Stimulated activated CD8-positive, alpha-beta memory T cell treated with anti-CD3 and anti-CD28 coated beads, Interleukin-15, amount 100 ng/mL, for 48 hours (primary cell): Measurements from ENCODE around the gene GYS1.
A peak's percentile ranks its signal among the peaks of the same experiment; 100 is the strongest.

Source experiments
- DNase-seq, 2 donors: peaks; one replicate each; pipeline ENCODE4 v3.0.0-alpha.2; 2020; ENCODE audit warnings: low read depth in 2 of 2

GYS1 gene

DNA sequence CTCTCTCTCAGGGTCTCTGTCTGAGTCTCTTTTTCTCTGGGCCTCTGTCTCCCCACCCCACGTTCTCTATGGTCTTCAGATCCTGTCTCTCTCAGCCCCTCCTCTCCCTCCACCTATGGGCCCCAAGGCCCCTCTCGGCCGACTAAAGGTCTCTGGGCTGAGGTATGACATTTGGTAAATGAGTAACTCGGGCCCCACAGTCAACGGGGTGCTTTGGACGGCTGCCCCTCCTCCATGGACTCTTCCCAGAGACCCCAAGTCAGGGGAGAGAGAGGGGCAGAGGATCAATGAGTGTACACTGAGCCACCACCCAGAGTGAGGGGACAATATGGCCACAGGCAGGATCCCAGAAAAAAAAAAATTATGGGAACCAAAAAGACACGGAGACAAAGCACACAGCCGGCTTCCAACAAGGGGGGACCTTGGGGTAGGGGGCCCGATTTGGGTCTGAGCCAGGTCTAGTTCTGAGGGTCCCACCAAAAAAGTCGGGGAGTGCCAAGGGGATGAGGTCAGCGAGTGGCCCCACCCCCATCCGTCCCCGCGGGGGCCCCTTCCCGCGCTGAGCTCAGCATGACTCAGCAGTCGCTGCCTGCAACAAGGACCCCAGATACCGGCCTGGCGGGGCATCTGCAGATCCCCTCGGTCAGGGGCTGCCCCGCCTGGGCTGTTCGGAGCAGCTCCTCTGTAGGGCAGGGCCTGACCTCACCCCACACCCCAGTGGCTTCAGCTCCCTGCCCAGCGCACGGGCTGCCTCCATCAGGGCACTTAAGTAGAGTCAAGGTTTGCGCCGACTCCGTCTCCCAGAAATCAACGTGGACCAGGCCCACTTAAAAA is 29.5 kb downstream of the GYS1 start:
- DNase-seq, result peak; percentile 76 to 77

DNA sequence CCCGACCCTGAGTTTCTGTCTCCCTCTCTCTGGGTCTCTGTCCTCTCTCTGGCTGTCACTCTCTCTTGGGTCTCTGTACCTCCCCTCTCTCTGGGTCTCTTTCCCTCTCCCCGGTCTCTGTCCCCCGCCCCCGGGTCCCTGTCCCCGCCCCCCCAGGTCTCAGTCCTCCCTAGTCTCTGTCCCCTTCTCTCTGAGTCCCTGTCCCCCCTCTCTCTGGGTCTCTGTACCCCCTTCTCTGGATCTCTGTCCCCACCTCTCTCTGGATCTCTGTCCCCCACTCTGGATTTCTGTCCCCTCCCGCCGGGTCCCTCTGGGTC is 30.3 kb downstream of the GYS1 start:
- DNase-seq, result no peak

DNA sequence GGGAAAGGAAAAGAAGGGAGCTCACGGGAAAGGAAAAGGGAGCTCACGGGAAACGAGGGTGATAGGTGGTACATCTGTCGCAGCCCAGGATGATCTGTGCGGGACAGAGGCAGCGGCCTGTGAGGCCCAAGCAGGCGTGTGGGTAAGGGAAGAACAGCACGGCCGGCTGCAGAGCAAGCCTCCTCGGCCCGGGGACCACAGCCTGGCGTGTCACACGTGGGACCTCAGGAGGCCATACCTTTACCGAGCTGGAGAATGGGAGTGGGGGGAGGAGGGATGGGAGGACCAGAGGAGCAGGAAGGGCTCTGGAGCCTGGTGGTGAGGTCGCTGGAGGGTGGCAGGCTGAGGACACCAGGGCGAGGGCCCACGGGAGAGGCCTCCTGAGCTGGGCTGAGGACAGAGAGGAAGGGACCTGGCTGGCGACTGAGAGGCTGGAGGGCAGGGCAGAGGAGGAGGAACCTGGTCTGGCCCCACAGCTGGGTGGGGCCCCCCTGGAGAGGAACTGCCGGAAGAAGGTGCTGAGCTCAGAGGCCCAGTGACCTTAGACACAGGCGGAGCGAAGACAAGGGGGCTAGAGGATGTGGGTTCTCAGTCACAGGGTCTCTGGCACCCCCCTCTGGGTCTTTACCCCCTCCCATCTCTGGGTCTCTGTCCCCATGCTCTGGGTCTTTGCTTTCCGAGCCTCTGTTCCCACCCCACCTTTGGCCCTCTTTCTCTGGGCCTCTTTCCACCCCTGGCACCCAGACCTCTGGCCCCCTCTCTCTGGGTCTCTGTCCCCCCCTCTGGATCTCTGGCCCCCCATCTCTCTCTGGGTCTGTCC is 30.9 kb downstream of the GYS1 start:
- peak in 1 of 2 donors; percentile 48 for DNase-seq

DNA sequence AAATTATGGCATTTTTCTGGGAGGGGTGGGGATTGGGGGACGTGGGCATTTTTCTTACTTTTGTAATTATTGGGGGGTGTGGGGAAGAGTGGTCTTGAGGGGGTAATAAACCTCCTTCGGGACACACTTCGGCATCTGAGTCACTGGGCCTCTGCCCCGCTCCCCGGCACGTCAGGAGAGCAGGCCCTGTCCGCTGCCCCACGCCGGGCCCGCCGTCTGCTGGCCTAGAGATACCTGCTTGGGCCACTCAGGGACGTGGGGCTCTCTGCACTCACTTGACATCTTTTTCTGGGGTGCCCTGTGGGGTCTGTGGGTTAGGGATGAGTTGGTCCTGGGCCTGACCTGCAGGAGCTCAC is 31.5 kb downstream of the GYS1 start:
- no peak for DNase-seq

DNA sequence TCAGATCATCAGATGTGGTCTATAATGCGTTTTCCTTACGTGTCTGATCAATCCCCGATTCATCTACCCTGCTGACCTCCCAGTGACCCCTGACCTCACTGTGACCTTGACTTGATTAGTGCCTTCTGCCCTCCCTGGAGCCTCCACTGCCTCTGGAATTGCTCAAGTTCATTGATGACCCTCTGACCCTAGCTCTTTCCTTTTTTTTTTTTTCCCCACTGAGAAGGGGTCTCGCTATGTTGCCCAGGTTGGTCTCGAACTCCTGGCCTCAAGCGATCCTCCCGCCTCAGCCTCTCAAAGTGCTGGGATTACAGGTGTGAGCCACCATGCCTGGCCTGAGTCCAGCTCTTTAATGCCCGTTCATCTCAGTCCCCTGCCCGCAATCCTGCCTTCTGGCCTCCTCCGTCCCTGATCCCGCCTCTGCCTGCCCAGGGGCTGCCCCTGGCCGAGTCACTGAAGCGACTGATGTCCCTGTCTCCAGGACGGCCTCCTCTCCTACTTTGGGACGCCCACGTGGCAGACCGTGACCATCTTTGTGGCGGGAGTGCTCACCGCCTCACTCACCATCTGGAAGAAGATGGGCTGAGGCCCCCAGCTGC is 32.0 kb downstream of the GYS1 start:
- no peak for DNase-seq

DNA sequence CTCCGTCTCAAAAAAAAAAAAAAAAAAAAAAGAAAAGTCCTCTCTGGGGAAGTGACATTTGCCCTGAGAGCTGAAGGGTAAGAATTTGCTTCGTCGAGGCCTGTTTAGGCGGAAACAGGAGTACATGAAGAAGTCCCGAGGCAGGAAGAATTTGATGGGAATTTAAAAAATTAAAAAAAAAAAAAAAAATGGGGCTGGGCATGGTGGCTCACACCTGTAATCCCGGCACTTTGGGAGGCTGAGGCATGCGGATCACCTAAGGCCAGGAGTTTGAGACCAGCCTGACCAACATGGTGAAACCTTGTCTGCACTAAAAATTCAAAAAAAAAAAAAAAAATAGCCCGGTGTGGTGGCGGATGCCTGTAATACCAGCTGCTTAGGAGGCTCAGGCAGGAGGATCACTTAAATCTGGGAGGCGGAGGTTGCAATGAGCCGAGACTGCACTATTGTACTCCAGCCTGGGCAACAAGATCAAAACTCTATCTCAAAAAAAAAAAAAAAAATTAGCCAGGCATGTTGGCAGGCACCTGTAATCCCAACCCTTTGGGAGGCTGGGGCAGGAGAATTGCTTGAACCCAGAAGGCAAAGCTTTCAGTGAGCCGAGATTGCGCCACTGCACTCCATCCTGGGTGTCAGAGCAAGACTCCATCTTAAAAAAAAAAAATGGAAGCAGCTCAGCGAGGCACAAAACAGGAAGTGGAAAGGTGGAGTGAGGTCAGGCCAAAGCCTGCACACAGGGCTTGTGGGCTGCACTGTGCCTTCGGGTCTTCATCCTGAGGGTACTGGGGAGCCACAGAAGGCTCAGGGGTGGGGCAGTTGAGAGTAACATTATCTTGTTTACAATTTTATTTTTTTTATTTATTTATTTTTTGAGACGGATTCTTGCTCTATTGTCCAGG is 33.5 kb downstream of the GYS1 start:
- no peak for DNase-seq

DNA sequence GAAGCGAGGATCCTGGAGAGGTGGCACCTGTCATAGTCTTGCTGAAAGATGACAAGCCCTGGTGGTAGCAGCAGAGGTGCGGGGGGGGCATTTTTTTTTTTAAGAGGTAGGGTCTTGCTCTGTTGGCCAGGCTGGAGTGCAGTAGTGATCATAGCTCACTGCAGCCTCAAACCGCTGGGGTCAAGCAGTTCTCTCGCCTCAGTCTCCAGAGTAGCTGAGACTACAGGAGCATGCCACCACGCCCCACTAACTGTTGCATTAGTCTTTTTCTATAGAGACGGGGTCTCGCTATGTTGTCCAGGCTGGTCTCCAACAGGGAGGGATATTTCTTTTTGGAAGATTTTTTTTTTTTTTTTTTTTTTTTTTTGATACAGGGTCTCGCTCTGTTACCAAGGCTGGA is 35.1 kb downstream of the GYS1 start:
- DNase-seq, result no peak

DNA sequence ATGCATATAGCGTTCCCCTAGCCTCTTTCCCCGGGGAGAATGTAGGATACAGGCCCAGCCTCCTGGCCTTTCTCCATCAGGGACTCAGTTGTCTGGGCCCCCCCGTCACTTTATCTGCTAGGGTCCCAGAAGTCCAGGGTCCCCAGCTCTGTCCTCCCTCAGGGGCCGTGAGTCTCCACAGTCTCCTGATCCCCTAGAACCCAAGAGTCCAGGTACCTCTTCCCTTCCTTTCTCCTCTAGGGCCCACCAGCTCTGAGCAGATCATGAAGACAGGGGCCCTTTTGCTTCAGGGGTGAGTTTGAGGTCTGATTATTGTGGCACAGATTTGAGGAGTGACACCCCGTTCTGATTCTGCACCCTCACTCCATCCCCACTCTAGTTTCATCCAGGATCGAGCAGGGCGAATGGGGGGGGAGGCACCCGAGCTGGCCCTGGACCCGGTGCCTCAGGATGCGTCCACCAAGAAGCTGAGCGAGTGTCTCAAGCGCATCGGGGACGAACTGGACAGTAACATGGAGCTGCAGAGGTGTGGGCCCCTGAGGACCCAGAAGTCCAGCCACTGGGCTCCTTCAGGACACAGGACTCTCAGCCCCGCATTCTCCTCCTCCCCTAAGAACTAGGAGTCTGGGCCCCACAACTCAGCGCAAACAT is 37.7 kb downstream of the GYS1 start:
- no peak for DNase-seq

DNA sequence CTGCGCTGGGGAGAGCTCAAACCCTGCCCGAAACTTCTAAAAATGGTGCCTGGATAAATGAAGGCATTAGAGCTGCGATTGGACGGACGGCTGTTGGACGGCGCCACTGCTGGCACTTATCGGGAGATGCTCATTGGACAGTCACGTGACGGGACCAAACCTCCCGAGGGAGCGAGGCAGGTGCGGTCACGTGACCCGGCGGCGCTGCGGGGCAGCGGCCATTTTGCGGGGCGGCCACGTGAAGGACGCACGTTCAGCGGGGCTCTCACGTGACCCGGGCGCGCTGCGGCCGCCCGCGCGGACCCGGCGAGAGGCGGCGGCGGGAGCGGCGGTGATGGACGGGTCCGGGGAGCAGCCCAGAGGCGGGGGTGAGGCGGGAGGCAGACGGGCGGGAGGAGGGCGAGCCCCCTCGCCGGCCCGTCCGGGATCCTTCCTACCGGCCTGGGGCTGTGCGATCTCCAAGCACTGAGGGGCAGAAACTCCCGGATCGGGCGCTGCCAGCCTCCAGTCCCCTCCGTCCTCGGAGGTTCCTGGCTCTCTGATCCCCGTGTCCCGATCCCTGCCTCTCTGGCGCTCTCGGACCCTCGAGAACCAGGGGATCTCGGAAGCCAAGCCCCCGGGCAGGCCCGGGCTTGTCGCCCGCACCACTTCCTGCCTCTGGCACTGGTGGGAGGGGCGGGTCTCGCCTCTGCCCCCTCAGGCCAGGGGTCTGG is 38.4 kb downstream of the GYS1 start, which contains the start of gene BAX:
Gene BAX, plus strand, starts transcription at position 281 of the 713 bp plus-strand sequence. Its CDS starts 54 bp downstream, at position 335.
- peak; percentile 95 to 97 for DNase-seq

DNA sequence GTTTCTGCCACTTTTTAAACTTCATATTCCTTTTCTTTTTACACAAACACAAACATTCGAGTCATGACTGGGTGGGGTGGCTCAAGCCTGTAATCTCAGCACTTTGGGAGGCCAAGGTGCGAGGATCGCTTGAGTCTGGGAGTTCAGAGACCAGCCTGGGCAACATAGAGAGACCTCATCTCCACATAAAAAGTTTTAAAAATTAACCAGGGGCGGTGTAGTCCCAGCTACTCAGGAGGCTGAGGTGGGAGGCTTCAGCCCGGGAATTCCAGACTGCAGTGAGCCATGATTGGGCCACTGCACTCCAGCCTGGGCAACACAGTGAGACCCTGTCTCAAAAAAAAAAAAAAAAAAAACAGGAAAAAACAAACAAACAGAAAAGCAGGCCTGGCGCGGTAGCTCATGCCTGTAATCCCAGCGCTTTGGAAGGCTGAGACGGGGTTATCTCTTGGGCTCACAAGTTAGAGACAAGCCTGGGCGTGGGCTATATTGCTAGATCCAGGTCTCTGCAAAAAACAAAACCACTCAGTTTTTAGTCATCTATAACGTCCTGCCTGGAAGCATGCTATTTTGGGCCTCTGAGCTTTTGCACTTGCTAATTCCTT is 39.0 kb downstream of the GYS1 start:
- DNase-seq, result no peak

DNA sequence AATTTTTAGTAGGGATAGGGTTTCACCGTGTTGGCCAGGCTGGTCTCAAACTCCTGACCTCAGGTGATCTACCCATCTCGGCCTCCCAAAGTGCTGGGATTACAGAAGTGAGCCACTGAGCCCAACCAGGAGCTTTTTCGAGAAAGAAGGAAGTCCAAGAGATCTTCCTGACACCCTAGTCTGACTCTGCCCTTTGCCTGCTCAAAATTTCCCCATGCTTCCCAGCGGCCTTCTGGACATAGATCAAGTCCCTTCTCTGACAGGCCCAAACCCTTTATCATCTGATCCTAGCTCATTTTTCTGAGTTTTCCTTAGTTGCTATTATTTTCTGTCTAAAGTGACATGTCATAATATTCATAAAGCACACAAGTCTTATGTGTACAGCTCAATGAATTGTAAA is 40.0 kb downstream of the GYS1 start:
- DNase-seq, result no peak

DNA sequence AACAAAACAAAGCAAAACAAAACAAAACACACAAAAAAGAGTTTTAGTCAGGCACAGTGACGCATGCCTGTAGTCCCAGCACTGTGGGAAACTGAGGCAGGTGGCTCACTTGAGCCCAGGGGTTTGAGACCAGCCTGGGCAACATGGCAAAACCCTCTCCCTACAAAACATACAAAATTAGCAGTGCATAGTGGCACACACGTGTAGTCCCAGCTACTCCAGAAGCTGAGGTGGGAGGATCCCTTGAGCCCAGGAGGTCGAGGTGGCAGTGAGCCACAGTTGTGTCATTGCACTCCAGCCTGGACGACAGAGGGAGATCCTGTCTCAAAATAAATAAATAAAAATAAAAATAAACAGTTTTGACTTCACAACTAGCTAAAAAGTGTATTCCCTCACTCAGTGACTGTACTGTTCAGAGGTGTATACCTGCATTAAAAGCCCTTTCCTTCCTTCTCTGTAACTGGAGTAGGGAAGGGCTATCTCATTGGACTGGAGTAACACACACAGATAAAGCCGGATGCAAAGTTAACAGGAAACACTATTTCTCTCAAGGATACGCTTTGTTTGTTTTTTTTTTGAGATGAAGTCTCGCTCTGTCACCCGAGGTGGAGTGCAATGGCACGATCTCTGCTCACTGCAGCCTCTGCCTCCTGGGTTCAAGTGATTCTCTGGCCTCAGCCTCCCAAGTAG is 42.1 kb downstream of the GYS1 start:
- no peak for DNase-seq

DNA sequence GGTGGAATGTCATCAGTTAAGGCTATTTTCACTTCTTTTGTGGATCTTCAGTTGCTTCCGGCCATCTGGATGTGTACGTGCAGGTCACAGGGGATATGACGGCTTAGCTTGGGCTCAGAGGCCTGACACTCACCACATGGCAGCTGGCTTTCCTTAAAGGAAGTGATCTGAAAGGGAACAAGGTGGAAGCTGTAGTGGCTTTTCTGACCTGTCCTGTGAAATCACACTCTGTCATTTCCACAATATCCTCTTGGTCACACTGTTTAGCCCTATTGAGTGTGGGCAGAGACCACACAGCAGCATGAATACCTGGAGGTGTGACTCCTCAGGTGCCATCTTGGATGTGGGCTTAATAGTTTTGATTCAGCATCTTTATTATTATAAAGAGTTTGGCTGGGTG is 43.0 kb downstream of the GYS1 start:
- DNase-seq, result no peak

DNA sequence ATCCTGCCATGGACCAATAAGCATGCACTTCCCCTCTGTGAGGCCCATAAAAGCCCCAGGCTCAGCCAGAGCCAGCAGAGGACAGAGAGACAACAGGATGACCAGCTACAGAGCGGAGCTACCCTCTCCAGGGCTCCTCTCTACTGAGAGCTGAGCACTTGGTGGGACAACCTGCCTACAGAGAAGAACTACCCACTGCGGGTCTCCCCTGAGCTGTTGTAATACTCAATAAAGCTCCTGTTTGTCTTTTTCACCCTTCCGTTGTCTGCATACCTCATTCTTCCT is 45.9 kb downstream of the GYS1 start:
- no peak for DNase-seq

DNA sequence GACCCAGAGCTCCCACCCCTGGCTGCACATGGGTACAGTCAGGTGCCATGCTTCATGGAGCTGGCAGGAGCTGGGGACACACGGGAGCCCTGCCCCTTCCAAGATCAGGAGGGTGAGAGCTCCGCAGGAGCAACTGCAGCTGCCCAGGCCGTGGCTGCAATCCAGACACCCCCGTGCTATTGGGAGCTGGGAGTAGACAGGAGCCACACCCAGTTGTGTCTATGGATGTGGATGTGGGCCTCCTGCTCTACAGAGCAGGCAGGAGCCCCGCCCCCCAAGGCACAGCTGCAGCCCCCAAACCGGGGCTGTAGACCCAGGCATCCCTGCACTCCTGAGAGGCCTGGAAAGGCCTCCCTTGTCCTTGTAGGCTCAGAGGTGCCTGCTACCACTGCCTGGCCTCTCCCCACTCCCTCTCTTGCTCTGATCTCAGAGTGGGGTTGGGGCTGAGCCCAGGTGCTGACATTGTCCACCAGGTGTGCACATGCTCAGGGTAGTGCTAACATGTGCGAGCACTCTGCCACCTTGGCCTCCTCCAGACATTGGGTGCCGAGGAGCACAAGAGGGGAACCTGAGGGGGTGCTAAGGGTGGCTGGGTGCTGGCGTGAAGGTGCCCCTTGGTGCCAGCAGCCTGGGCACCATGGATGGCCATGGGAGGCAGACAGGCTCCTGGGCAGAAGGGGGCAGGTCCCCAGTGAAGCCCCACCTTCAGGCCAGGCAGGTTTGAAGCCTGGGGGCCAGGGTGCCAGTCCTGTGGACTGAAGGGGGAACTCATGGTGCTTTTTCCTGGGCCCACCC is 46.4 kb downstream of the GYS1 start:
- no peak for DNase-seq

DNA sequence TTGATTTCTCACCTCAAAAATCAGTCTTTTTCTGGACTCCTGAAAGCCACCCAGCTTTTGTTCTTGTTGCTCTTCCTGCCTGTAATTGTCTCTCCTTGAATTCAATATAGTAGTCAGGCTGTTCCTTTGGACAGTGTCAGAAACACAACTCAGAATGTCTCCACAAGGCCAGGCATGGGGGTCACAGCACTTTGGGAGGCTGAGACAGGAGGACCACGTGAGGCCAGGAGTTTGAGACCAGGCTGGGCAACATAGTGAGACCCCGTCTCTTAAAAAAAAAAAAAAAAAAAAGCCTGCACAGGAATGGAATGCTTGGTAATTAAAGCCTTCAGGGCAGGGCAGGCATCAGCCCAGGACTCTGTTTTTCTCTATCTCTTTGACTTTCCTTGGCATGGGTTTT is 47.3 kb downstream of the GYS1 start:
- DNase-seq, result no peak

DNA sequence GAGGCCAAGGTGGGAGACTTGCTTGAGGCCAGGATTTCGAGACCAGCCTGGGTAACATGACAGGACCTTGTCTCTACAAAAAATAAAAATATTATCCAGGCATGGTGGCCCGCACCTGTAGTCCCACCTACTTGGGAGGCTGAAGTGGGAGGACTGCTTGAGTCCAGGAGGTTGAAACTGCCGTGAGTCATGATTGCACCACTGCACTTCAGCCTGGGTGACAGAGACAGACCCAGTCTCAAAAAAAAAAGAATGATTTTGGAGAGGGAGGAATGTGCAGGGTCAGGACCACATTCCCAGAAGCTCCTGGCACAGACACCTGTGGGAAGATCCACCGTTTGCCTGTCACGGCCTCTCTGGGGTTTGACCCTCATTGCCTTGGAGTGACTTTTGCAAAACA is 47.7 kb downstream of the GYS1 start:
- DNase-seq, result no peak

DNA sequence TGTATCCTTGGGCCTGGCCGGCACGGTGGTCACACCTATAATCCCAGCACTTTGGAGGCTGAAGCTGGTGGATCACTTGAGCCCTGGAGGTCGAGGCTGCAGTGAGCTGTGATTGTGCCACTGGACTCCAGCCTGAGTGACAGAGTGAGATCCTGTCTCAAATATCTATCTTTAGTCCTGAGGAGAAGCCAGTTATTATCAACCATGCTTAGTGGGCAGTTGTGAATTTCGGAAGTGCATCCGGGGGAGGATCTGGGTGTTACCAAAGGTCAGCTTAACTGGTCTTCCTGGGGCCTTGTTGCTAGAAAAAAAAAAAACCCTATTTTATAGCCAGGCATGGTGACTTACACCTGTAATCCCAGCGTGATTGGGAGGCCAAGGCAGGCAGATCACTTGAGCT is 50.0 kb downstream of the GYS1 start:
- no peak for DNase-seq

DNA sequence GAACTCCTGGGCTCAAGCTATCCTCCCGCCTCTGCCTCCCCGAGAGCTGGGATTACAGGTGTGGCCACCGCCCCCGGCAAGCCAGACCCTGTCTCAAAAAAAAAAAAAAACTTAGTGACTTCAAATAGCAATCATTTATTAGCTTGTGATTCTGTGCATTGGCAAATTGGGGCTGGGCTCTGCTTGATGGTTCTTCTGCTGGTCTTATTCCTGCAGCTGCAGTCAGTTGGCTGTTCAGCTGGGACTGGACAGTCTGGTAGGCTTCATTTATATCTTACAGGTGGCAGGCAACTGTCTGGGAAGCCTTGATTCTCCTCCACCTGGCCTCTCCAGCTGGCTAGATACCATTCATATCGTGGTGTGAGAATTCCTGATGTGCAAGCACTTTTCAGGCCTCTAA is 52.2 kb downstream of the GYS1 start:
- DNase-seq, result no peak
